GM19455 (cell line): ENCODE data around the gene SEMA4B.

ENCODE experiments used
- ATAC-seq: cut with Tn5 transposase; IDR thresholded peaks from one replicate; pipeline ENCODE4 v1.9.1; 2021; ENCODE audit not compliant: unreplicated experiment

Gene SEMA4B

GRCh38 chr15:90203922-90204321 is 2.8 kb downstream of the SEMA4B start:
- ATAC-seq = no peak

DNA sequence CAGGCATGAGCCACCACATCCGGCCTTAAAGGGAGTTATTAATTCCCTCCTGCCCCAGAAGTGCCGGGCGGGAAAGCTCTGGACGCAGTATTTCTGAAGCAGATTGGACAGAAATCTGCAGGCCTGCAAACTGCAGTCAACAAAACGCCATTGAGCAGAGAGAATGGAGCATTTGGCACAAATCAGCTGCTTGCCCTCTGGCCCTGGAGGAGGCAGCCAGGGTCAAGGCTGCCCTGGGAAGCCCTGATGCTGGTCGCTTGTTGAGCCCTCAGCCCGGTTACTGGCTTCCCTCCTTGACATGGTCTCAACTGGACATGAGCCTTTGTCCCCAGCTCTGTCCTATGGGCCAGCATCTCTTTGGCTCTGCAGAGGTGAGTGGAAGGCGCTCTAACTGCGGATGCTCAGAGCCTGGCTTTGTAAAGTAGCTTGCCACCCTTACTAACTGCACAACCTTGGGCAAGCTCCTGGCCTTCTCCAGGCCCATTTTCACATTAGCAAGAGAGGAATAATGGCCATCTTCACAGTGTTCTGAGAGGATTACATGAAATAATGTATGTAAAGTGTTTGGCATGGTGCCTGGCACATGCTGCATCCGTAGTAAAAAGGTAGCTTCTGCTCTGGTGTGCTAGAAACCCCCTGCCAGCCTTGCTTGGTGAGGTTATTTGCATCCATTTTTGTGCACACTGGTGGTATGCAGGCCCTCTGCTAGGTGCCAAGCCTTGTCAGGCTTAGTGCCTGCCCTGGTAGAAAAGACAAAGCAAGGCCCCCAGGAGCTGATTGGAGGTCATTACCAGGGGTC is 4.1 kb downstream of the SEMA4B start:
- no peak for ATAC-seq

- no peak for ATAC-seq
These were observed 4.8 kb downstream of the SEMA4B start for GRCh38 chr15:90205886-90206285.

- no peak for ATAC-seq
These were observed 6.1 kb downstream of the SEMA4B start for GRCh38 chr15:90207252-90207651.

DNA sequence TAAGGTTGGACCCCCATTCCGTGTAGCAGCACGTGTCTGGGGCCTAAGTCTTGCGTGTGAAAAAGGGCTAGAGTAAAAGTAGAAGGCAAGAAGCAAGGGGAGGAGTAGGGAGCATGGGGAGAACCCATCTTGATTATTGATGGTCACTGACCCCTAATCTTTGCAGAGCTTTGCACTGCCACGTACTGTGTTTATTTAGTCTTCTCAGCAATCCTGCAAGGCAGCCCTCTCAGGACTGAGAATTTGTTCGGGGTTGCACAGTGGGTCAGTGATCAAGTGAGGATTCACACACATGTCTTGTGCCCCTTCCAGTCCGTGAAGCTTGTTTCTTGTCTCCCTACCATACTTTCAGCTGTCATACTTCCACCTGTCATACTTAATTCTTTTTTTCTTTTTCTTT is 7.2 kb downstream of the SEMA4B start:
- no peak for ATAC-seq

DNA sequence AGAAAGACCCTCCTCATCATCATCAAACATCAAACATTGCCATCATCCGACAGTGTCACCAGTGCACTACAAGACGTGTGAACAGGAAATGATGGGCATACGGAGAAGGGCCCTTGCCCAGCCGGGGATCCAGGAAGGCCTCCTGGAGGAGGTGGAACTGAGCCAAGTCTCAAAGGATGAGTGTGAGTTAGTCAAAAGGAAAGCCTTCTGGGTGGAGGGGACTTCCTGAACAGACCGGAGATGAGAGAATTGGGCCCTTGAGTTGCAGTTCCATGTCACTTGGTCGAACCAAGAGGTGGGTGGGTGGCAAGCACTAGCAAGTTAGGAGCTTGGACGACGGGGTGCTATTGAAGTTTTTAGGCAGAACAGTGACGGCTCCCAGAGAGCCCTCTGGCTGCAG is 8.5 kb downstream of the SEMA4B start:
- no peak for ATAC-seq

DNA sequence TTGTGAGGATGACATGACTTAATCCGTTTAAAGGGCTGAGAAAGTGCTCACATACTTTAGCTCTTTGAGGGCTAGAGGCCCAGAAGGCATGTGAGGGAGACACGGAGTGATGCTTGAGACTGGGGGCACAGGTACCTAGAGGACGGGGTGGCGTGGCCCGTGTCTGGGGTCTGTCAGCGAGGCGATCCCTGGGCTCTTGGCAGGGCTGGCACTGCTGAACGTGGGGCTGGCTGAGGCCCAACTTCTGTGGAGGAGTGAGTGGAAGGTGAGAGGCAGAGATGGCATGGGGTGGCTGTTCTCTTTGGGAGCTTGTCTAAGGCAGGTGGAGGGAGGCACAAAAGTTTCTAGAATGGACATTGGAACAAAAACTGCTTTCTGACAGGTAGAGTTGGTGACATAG is 9.5 kb downstream of the SEMA4B start:
- ATAC-seq = no peak

DNA sequence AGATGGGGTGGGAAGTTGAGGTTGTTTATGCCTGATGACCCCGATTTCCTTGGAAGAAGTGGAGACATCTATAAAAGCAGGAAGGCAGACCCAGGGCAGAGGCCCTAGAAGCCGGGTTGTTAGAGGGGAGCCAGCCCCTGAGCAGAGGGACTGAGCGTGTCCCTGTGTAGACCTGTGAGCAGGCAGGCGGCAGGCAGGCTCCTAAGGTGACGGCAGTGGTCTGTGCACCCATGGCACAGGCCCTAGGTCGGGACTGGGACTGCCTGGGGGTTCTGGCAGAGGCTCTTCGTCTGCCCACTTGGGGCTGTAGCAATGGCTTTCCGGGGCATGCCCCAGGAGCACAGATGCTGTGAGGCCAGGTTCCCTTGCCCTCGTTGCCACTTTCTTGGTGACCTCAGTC is 9.9 kb downstream of the SEMA4B start:
- ATAC-seq = no peak

DNA sequence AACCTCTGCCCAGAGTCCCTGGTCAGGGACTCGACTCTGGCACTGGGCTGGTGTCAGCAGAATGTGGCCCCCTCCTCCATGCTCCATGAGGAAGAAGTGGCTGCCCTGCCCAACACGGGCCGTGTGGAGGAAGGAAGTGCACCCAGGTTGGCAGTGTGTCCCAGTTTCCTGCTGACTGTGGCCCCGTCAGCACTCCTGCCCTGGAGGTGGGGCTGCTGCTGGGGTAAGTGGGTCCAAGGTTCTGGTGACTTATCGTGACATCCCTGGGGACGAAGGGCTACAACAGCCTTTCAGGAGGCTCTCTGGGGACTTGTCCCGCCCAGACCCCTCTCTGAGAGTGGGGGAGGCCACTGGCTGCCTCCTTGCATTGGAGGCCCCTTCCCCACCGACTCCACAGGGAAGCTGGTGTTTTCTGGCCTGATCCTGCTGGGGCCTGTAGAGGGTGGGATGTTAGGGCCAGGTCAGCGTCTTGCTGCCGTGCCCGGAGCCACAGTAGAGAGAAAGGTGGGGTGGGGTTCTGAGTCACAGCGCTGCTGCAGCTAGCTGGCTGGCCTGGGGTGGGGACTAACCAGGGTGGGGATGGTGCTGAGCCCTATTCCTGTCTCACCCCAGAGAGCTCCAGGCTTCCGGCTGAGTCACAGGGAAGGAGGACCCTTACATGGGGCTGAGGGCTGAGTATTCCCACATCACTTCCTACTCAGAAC is 10.5 kb downstream of the SEMA4B start:
- no peak for ATAC-seq

GRCh38 chr15:90212221-90213098 is 11.3 kb downstream of the SEMA4B start:
- ATAC-seq = no peak

- ATAC-seq = no peak
These were observed 12.1 kb downstream of the SEMA4B start for GRCh38 chr15:90213122-90213817.

DNA sequence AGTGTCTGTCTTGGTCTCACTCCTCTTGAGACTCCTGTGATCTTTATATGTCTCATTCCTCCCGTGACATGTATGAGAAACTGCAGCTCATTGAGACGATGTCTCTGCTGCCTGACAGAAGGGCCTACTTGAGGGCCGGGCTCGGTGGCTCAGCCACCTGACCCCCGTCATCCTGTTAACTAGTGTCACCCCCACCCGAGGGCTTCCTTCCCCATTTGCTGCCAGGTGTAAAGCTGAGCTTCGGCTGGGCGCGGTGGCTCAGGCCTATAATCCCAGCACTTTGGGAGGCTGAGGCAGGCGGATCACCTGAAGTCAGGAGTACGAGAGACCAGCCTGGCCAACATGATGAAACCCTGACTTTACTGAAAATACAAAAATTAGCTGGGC is 12.7 kb downstream of the SEMA4B start:
- ATAC-seq = no peak

DNA sequence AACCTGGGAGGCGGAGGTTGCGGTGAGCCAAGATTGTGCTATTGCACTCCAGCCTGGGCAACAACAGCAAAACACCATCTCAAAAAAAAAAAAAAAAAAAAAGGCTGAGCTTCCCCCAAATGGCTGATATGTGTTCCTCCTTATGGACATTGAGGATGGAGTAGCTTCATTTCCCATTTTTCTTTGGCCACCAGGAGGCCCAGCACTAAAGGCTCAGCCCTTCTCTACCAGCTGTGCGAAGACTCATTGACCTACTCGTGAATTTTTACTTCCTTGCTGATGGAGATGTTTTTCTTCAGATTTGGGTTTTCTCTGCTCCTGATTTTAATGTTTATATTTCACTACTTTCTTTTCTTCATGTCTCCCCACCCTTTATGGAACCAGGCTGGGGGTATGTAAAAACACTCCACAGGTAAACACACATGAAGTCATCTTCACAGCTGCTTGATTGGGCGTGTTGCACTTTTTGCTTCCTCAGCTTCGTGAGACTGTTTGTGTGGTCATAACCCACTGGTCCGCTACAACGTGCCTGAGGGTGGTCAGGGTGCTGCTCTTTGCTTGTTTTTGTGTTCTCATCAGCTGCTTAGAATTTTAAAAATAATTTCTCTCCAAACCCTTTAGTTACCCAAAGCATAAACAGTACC is 13.5 kb downstream of the SEMA4B start:
- no peak for ATAC-seq

DNA sequence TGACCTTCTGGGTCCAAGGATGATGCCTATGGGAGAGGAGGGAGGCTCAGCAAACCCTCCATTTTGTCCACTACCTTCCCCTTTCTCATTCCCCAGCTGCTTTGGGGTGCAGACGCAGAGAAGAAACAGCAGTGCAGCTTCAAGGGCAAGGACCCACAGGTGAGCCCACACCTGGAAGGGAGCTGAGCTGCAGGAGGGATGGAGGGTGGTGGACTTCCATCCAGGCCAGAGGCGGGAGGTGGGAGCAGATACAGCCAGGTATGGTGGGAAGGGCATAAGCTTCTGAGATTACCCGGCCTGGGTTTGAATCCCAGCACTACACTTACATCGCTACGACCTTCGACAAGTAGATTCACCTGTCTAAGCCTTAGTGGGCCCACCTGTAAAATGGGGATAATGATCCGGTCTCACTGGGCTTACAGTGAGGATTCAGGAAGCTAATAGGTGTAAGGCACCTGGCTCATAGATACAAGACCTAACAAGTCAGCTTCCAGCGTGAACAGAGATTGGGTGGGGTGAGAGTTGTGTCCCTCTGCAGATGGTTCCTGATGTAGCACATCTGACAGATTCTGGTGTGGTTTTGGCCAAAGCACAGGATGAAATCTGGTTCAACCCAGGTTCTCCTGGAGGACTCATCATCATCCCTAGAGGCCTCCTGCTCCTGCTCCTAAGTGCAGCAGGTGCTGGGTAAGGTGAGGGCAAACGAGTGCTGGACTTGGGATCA is 16.7 kb downstream of the SEMA4B start:
- ATAC-seq = no peak

DNA sequence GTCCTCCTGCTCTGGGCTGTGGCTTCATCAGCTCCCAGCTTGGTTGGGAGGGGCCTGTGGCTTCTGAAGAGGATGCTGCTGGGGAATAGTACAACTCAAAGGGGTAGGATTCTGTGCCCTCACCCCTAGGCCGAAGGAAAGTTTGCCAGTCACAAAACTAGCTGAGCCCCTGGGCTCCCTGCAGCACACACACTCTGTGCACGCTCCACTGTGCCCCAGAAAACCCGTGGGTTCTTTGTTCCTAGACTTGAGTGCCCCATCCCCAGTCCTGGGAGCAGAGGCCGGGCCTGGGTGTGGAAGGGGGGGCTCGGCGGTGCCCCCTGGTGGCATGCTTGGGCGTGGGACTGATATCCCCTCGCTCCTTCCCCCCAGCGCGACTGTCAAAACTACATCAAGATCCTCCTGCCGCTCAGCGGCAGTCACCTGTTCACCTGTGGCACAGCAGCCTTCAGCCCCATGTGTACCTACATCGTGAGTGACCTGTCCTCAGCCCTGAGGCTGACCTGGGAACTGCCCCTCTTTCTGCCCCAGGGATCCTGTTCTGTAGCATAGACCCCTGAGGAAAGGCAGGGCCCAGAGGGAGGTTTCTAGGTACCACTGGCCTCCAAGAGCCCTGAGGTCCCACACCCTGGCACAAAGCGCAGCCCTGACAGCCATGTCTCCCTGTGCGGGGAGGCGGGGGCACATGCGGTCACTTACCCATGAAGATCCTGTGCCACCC is 18.5 kb downstream of the SEMA4B start:
- no peak for ATAC-seq

DNA sequence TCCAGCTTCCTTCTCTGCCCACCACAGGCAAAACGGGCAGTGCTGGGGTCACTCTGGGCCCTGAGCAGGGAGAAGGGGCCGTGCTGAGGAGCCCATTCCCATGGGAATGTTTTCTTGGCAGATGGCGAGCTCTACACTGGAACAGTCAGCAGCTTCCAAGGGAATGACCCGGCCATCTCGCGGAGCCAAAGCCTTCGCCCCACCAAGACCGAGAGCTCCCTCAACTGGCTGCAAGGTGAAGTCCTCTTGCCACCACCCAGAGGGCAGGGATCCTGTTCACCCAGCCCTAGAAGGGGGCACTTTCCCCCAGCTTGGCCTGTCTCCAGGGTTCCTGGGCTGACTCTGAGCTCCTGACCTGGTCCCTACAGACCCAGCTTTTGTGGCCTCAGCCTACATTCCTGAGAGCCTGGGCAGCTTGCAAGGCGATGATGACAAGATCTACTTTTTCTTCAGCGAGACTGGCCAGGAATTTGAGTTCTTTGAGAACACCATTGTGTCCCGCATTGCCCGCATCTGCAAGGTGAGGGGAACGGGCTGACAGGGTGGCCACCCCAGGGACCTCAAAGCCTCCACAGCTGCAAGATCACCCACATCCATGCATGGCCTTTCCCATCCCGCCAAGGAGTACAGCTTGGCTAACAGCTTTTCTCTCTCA is 20.2 kb downstream of the SEMA4B start:
- ATAC-seq = no peak

DNA sequence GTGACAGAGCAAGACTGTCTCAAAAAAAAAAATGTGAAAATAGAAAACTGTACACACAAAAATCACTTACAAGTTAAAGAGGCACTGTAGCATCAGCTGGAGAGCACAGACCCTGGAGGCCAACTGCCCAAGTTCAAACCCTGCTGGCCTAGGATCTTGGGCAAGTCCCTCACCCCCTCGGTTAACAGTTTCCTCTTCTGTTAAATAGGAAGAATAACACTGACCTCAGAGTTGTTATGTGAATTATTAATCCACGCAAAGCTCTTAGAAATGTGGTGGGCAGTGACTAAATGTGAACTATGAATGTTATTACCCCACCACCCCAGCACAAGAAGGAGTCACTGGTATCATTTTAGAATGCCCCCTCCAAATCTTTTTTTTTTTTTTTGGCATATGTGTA is 21.4 kb downstream of the SEMA4B start:
- ATAC-seq = no peak

DNA sequence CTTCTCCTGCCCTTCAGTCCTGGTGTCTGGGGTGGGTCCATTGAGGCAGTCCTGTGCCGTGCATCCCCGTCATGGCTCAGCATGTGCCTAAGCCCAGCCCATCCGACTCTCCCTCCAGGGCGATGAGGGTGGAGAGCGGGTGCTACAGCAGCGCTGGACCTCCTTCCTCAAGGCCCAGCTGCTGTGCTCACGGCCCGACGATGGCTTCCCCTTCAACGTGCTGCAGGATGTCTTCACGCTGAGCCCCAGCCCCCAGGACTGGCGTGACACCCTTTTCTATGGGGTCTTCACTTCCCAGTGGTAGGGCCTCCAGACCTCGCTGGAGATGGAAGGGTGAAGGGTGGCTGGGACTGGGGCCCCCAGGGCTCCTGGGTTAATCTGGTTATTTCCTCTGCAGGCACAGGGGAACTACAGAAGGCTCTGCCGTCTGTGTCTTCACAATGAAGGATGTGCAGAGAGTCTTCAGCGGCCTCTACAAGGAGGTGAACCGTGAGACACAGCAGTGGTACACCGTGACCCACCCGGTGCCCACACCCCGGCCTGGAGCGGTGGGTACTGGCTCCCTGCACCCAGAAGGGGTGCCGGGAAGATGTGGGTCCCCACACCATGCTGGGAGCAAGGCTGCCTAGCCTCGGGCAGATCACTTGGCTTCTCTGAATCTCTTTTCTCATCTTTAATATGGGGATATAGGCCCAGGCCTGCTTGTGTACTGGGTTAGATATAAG is 22.5 kb downstream of the SEMA4B start:
- no peak for ATAC-seq
